Hematopoietic multipotent progenitor cell treated with erythropoietin and hydrocortisone succinate and interleukin-3 and kit ligand, for 17 days (in vitro differentiated cells): ENCODE measurements around the gene NOD2.

Experiments used
- DNase-seq: peaks from one replicate; pipeline ENCODE4 v3.0.0-alpha.2; 2015; ENCODE audit warnings: low spot score

NOD2 gene

GRCh38 chr16:50742576-50743200 is 49.3 kb downstream of the NOD2 start:
- DNase-seq: peak; percentile 65

- DNase-seq: no peak
Observed at GRCh38 chr16:50743581-50744225, 50.3 kb downstream of the NOD2 start.

GRCh38 chr16:50744881-50745280 is 51.5 kb downstream of the NOD2 start:
- no peak for DNase-seq

GRCh38 chr16:50745940-50746339 is 52.5 kb downstream of the NOD2 start:
- no peak for DNase-seq

GRCh38 chr16:50747207-50747956 is 54.0 kb downstream of the NOD2 start:
- peak; percentile 40 for DNase-seq

GRCh38 chr16:50751528-50751927 is 58.1 kb downstream of the NOD2 start:
- no peak for DNase-seq

- no peak for DNase-seq
Observed at GRCh38 chr16:50752471-50753235, 59.2 kb downstream of the NOD2 start.

GRCh38 chr16:50756473-50756872 is 63.1 kb downstream of the NOD2 start:
- DNase-seq: no peak

GRCh38 chr16:50761267-50761666 is 67.9 kb downstream of the NOD2 start:
- no peak for DNase-seq

GRCh38 chr16:50762241-50762640 is 68.8 kb downstream of the NOD2 start:
- DNase-seq: no peak

GRCh38 chr16:50763211-50763610 is 69.8 kb downstream of the NOD2 start:
- DNase-seq: no peak

- DNase-seq: no peak
Observed at GRCh38 chr16:50765260-50765659, 71.9 kb downstream of the NOD2 start.

GRCh38 chr16:50765861-50766260 is 72.5 kb downstream of the NOD2 start:
- no peak for DNase-seq

GRCh38 chr16:50767197-50767596 is 73.8 kb downstream of the NOD2 start:
- DNase-seq: no peak

GRCh38 chr16:50771366-50771765 is 78.0 kb downstream of the NOD2 start:
- DNase-seq: peak; percentile 17

GRCh38 chr16:50774405-50774804 is 81.0 kb downstream of the NOD2 start:
- no peak for DNase-seq

- no peak for DNase-seq
Observed at GRCh38 chr16:50774960-50775359, 81.6 kb downstream of the NOD2 start.

GRCh38 chr16:50776037-50776436 is 82.6 kb downstream of the NOD2 start:
- DNase-seq: no peak

GRCh38 chr16:50778284-50779163 is 85.1 kb downstream of the NOD2 start:
- DNase-seq: no peak

- DNase-seq: no peak
Observed at GRCh38 chr16:50781043-50781442, 87.6 kb downstream of the NOD2 start.

- no peak for DNase-seq
Observed at GRCh38 chr16:50781518-50781917, 88.1 kb downstream of the NOD2 start.
